HS-27A (cell line): ENCODE measurements around the gene ERICH6.

Experiments used
- DNase-seq: peaks from one replicate; pipeline ENCODE4 v3.0.0-alpha.2; 2012; ENCODE audit warnings: low read depth, missing footprints

ERICH6 gene

GRCh38 chr3:150703756-150704344 is at the start of gene ERICH6:
Gene ERICH6 (minus strand): TSS chr3:150703920. CDS start chr3:150703898, 22 bp downstream.
- peak; percentile 62 for DNase-seq

DNA sequence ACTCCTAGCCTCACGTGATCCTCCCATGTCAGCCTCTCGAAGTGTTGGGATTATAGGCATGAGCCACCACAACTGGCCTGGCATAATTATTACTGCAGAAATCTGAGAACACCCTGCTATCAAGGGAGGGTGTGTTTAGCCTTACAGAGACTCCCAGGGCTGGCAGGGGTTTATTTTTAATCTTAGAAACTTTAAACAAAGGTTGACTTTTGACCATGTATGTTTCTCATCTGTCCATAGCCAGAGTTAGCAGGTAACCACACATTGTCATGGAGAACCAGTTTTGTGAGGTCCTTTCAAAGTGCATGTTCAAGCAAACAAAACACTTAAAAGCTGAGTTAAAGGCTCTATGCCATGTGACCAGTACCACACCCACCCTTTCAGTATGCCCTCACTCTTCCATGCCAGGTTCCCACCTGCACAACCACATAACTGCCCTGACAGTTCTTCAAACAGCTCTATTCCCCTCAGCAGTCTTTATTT is 48.1 kb upstream of the ERICH6 start:
- DNase-seq, result no peak

DNA sequence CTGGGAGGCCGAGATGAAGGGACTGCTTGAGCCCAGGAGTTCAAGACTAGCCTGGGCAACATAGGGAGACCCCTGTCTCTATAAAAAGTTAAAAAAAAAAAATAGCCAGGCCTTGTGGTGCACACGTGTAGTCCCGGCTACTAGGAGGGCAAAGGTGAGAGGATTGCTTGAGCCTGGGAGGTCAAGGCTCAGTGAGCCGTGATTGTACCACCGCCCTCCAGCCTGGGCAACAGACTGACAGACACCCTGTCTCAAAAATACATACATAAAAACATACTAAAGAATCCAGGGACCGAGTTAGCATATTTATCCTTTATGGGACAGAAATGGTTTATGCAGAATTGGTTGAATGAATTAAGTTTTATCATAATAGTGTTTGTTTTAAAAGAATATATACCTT is 45.5 kb upstream of the ERICH6 start:
- no peak for DNase-seq

- no peak for DNase-seq
Observed at GRCh38 chr3:150748684-150749047, 44.9 kb upstream of the ERICH6 start.

DNA sequence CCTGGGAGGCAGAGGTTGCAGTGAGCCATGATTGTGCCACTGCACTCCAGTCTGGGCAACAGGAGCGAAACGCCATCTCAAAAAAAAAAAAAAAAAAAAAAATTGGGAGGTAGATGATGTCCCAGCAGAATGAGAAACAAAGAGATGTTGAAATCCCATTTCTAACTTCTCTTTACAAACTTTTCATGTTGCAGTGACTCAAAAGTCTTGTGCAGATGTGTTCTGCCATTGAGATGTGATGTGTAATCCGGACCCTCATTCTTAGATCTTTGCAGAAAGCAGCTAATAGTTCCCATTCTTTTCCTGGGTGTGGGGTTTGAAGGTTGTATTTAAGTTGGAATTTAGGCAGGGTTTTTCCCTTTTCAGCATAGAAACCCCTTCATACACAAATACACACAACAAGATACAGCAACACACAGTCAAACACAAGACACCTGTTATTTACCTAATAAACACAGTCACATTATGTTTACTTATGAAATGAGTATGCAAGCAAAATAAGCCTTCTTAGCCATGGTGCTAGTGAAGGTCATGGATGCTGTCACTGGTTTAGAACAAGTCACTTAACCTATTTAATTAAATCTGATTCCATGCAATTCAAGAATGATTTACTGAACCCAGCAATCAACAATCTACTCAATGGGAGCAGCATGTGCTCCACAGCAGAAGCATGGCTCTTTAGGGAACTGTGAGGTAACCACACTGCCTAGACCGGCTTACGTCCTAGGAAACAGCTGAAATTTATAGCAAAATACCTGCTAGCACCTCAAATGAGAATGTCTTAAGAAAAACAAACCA is 44.4 kb upstream of the ERICH6 start:
- DNase-seq, result no peak

GRCh38 chr3:150746791-150747590 is 43.3 kb upstream of the ERICH6 start:
- DNase-seq, result no peak

DNA sequence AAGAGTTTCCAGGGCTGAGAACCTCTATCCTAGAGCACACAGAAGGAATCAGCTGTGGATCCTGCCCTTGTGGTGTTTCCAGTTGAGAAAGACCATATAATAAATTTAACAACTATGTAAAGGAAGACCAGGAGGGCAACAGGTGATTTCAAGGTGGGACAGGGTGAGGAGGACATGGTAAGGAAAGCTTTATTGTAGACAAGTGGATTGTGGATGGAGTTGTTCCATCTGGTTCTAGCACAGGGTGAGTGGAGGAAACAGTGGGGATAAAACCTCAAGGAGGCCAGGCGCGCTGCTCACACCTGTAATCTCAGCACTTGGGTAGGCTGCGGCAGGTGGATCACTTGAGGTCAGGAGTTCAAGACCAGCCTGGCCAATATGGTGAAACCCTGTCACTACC is 42.1 kb upstream of the ERICH6 start:
- DNase-seq, result no peak

- no peak for DNase-seq
Observed at GRCh38 chr3:150744919-150745211, 41.1 kb upstream of the ERICH6 start.

DNA sequence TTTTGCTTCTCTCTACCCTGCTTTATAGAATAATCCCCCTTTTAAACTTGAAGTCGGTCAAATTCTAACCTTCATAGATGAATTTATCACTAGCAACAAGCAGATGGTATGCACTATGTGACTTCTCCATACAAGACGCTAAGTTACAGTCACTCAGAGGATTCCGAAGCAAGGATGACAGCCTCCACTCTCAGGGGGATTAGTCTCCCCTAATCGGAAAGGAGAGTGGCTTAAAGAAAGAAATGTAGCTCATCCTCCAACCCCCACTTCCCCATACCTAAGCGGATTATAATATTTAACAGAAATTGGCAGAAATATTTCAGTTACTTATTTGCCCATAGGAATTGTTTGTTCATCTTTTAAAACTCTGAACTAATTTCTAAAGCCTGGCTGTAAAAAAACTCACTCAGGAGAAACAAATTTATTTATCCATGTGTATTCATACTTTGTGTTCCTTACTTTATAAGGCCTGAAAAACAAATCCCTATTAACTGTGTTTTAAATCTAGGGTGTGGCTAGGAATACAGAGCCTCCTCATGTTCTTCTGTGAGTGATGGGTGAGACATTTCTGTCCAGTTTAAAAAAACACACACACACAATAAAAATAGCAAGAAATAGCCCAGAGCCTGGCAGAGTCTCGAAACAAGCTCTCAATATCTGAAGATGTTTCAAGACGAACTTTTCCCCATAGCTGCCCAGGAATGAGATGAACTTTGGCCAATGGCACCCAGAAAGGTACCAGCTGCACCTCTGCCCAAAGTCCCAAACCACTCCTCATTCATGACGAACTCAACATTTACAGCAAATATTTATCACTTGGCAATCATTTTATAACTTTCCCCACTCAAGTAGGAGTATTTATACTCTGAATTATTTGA is 40.6 kb upstream of the ERICH6 start:
- DNase-seq, result no peak

- DNase-seq, result no peak
Observed at GRCh38 chr3:150743508-150743907, 39.8 kb upstream of the ERICH6 start.

GRCh38 chr3:150742679-150743078 is 39.0 kb upstream of the ERICH6 start:
- no peak for DNase-seq

DNA sequence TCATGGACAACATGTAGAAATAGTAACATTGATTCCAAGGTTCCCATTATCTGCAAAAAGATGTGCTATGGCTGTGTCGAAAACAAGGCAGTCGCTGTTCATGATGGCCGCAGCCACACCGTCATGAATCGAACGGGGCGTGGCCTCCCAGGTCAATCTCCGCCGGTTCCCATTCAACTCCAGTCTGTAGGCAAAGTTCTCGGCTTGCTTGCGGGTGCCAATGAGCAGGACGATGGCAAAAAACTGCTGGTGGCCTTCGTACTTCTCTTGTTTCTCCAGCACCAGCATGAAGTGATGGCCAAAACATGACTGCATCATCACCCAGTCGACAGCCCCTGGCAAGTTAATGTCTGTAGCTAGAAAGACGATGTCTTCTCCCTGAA is 38.4 kb upstream of the ERICH6 start:
- no peak for DNase-seq

DNA sequence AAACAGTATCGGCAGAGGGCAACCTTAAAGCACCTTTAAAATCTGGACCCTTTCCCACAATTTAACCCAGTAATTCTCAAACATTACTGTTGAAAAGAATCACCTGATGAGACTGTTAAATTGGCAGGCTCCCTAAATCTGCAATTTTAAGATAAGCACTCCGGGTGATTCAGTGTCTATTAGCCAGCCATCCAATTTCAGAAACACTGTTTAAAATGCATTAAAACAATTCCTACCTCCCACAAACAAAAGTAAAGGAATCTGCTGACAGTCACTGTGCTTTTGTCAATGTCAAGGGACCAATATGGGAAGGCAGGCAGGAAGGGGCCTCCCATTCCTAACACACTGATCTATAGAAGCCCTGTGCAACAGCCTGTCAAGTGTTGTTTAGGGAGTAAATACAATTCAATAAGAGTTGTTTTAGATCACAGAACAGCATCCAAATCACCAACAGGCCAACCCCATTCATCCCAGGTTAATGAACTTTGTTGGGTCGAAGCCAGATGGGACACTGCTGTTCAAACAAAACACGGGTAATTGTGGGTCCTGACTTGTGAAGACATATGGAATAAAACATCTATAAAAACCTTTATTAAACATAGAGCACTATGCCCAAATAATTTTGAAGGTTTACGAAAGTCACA is 37.9 kb upstream of the ERICH6 start:
- no peak for DNase-seq

DNA sequence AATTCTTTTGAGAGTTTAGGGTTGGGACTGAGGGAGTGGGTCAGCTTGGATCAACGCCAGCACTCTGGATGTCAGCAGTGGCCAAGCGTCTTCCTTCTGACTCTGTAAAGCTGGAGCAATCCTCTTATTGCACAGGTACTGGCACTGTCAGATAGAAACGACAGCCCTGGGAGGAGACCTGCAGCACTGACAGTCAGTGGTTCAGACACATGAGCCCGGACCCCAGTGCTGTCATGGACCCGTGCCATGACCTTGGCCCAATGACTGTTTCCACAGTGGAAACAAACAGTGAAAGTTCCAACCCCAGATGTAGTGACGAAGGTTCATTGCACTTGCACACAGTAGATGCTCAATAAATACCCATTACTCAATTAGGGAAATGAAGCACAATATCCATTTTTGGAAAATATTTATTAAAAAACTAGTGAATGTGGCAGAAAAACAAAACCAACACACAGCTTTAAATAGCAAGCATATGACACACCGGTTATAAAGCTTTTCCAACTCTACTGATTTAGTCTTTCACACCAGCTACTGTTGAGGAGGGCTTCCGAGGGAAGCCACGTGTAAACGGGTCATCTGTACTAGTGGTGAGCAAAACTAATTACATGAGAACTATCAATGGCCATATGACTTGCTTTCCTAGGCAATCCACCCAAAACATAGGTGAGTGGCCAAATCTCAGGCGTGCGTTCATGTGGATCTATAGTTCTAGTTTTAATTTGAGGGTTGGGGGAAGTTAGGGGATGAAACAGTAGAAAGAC is 37.2 kb upstream of the ERICH6 start:
- no peak for DNase-seq

DNA sequence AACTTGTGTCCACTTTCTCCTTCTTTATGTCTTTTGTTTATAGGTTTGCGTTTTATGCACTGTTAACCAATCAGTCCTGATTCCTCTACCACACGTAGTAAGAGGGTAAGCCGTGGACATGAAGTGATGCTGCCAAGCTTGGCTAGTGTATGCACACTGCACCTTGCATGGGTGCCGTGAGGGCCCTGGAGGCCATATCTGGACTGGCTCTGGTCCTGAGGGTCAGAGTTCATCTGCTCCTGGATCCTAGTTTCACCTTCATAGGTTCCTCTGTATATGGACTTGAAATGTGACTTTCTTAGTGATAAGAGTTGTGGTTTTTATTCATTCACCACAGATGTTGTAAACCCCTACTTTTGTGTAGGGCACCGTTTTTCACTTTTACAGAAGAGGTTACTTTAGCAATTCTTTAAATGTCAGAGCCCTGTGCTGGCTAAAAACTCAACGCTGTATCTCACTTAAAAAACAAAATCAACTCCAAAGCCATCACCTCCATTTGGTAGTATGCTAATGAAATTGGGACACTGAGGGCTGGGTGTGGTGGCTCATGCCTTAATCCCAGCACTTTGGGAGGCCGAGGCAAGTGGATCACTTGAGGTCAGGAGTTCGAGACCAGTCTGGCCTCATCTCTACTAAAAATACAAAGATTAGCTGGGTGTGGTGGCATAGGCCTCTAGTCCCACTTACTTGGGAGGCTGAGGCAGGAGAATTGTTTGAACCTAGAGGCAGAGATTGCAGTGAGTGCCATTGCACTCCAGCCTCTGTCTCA is 36.3 kb upstream of the ERICH6 start:
- no peak for DNase-seq

DNA sequence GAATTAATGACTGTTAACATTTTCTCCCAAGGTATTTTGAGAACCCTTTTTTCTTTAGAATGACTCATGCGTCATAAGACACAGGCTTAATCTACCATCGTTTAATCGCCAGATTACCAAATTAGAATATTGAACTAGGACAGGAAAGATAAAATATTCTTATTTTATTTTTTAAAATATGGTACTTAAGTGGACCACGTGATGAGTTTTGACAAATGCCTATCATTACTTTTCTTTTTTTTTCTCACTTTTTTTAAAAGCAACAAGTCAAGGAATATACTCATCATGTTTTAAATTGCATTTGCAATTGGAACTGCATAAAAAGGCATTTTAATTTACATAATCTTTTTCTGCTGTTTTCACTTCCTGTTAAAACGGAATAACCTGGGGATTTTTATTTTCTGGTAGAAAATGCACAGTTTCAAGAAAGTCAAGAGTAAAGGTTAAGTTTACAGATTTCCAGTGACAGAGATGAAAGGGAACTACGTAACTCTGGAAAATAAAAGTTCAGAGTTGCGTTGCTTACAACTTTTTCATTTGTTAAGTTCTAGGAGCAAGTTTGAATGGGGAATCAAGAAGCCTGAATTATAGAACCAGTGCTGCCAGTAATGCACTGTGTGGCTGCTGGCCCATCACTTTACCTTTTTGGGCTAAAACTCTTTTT is 35.6 kb upstream of the ERICH6 start:
- DNase-seq, result no peak

GRCh38 chr3:150738688-150739087 is 35.0 kb upstream of the ERICH6 start:
- DNase-seq, result no peak

DNA sequence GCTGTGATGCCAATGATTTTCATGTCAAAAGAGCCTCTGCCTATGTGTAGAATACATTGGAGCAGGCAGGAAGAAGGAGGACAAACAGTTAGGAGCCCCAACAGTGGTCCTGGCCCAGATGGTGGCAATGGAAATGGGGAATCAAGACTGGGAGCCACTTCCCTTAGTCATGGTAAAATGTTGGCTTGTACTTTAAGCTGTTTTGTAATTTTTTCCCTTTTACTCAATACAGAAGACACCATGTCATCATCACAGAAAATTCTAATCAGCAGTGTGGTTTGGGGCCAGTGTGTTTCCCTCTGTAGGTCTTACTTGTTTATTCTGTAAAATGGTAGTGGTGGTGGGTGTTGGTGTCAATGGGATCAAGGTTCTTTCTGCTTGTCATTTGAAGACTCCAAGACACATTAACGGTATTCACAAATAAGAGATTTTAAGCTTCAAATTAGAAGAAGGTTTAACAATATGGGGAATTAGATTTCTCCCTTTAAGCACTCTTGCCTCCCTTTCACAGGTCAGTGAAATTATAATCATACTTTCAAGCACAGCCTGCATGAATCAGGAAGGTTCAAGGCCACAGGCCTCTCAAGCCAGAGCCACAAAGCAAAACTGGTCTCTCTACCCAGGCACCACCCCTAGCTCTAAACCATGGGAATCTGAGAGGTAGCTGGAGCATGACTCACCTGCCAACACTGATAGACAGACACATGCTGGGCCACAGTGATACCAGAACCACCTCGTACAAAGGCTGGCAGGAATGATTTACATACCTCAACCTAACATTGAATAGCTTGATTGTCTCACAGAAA is 34.4 kb upstream of the ERICH6 start:
- DNase-seq, result no peak
